WTC11 (cell line): Measurements from ENCODE around the gene RPL23. TPM values are rescaled to one million over a fixed set of nuclear protein-coding genes. Genes with fewer than 3 reads are reported as not detected.

ENCODE experiments used
- ATAC-seq: fragments of 200-7000 bp; cut with Tn5 transposase; 2 replicates; pipeline ENCODE4 v1.10.0; 2021; ENCODE audit warnings: mild to moderate bottlenecking, moderate library complexity
- CTCF ChIA-PET: fragments of 300-600 bp; sonication (Branson Sonifier 250); formaldehyde crosslinking; loops from one replicate; lab custom pipeline; 2021; ENCODE audit warnings: antibody characterized with exemption; lab: Charles Lee
- POLR2A ChIA-PET: fragments of 350-600 bp; sonication (Branson Sonifier 250); formaldehyde crosslinking; loops from one replicate; lab custom pipeline; 2021; ENCODE audit warnings: antibody characterized with exemption; lab: Charles Lee
- DNase-seq: peaks from one replicate; pipeline ENCODE4 v3.0.0; 2021; ENCODE audit warnings: low spot score
- H3K27ac Mint-ChIP-seq: 2 replicates; pipeline ENCODE4 v1.8.0; 2021; ENCODE audit warnings: mixed read lengths
- H3K27me3 Mint-ChIP-seq: 2 replicates; pipeline ENCODE4 v1.8.0; 2021; ENCODE audit warnings: low read depth, mild to moderate bottlenecking, moderate library complexity, mixed read lengths
- H3K36me3 Mint-ChIP-seq: 2 replicates; pipeline ENCODE4 v1.8.0; 2021; ENCODE audit warnings: mixed read lengths
- H3K4me1 Mint-ChIP-seq: 2 replicates; pipeline ENCODE4 v1.8.0; 2022; ENCODE audit warnings: mixed read lengths
- H3K4me3 Mint-ChIP-seq: 2 replicates; pipeline ENCODE4 v1.8.0; 2021; ENCODE audit warnings: mild to moderate bottlenecking, moderate library complexity, mixed read lengths
- H3K9me3 Mint-ChIP-seq: 2 replicates; pipeline ENCODE4 v1.8.0; 2021; ENCODE audit warnings: mixed read lengths
- AR ChIP-seq: fragments of 250-450 bp; sonication (Bioruptor Pico); IDR thresholded peaks from 2 replicates; pipeline ENCODE4 v1.9.0; 2021; ENCODE audit warnings: mild to moderate bottlenecking
- ATF1 ChIP-seq: sonication (generic); formaldehyde crosslinking; IDR thresholded peaks from 2 replicates; pipeline ENCODE4 v1.8.1; 2023; ENCODE audit warnings: mild to moderate bottlenecking, moderate library complexity, missing genetic modification reagents
- ATF2 ChIP-seq: sonication (generic); formaldehyde crosslinking; IDR thresholded peaks from 2 replicates; pipeline ENCODE4 v1.8.1; 2022; ENCODE audit warnings: low read depth, missing genetic modification reagents, borderline replicate concordance
- ESRRA ChIP-seq: sonication (generic); formaldehyde crosslinking; IDR thresholded peaks from 2 replicates; pipeline ENCODE4 v1.8.1; 2022; ENCODE audit warnings: mild to moderate bottlenecking, missing genetic modification reagents, borderline replicate concordance
- ETV6 ChIP-seq: sonication (generic); formaldehyde crosslinking; IDR thresholded peaks from 2 replicates; pipeline ENCODE4 v1.8.1; 2022; ENCODE audit warnings: mild to moderate bottlenecking, missing genetic modification reagents
- FOXJ3 ChIP-seq: sonication (generic); formaldehyde crosslinking; IDR thresholded peaks from 2 replicates; pipeline ENCODE4 v1.9.0; 2021; ENCODE audit warnings: missing genetic modification reagents, mild to moderate bottlenecking, borderline replicate concordance
- FOXP1 ChIP-seq: sonication (generic); formaldehyde crosslinking; IDR thresholded peaks from 2 replicates; pipeline ENCODE4 v1.8.0; 2022; ENCODE audit warnings: missing genetic modification reagents, mild to moderate bottlenecking, moderate library complexity, borderline replicate concordance
- GRHL2 ChIP-seq: fragments of 250-450 bp; sonication (Bioruptor Pico); IDR thresholded peaks from 2 replicates; pipeline ENCODE4 v1.8.0; 2022; ENCODE audit warnings: mild to moderate bottlenecking, moderate library complexity; ENCODE audit not compliant: insufficient replicate concordance, severe bottlenecking
- HMGA2 ChIP-seq: fragments of 250-450 bp; sonication (Bioruptor Pico); IDR thresholded peaks from 2 replicates; pipeline ENCODE4 v1.4.0; 2021; ENCODE audit warnings: mild to moderate bottlenecking, moderate library complexity
- MYBL2 ChIP-seq: sonication (generic); formaldehyde crosslinking; IDR thresholded peaks from 2 replicates; pipeline ENCODE4 v1.8.1; 2023; ENCODE audit warnings: mild to moderate bottlenecking, moderate library complexity, missing genetic modification reagents
- NFATC4 ChIP-seq: fragments of 250-450 bp; sonication (Bioruptor Pico); IDR thresholded peaks from 2 replicates; pipeline ENCODE4 v1.9.0; 2021; ENCODE audit warnings: mild to moderate bottlenecking
- NR1H2 ChIP-seq: sonication (generic); formaldehyde crosslinking; IDR thresholded peaks from 2 replicates; pipeline ENCODE4 v1.9.0; 2021; ENCODE audit warnings: mild to moderate bottlenecking, moderate library complexity, missing genetic modification reagents
- NR2C2 ChIP-seq: sonication (generic); formaldehyde crosslinking; IDR thresholded peaks from 2 replicates; pipeline ENCODE4 v1.8.0; 2022; ENCODE audit warnings: mild to moderate bottlenecking, missing genetic modification reagents
- OVOL2 ChIP-seq: fragments of 250-450 bp; sonication (Bioruptor Pico); IDR thresholded peaks from 2 replicates; pipeline ENCODE4 v1.9.0; 2021; ENCODE audit warnings: mild to moderate bottlenecking, borderline replicate concordance
- SP1 ChIP-seq: sonication (generic); formaldehyde crosslinking; conservative IDR thresholded peaks from 2 replicates; pipeline ENCODE4 v1.8.1; 2022; ENCODE audit warnings: missing genetic modification reagents
- USF1 ChIP-seq: sonication (generic); formaldehyde crosslinking; IDR thresholded peaks from 2 replicates; pipeline ENCODE4 v1.8.0; 2022; ENCODE audit warnings: mild to moderate bottlenecking, missing genetic modification reagents
- total RNA-seq: library from RNA; stranded (reverse); gene quantifications from 3 replicates; pipeline ENCODE4 v1.2.3, GENCODE V29; 2021
- TF ChIP-seq, protein P1 (sequence below): fragments of 250-450 bp; sonication (Bioruptor Pico); IDR thresholded peaks from 2 replicates; pipeline ENCODE4 v1.9.0; 2021; ENCODE audit warnings: mild to moderate bottlenecking, borderline replicate concordance
- TF ChIP-seq, protein P2 (sequence below): fragments of 250-450 bp; sonication (Bioruptor Pico); conservative IDR thresholded peaks from 2 replicates; pipeline ENCODE4 v1.9.0; 2021; ENCODE audit warnings: mild to moderate bottlenecking
- TF ChIP-seq, protein P3 (sequence below): fragments of 250-450 bp; sonication (Bioruptor Pico); IDR thresholded peaks from 2 replicates; pipeline ENCODE4 v1.9.0; 2021; ENCODE audit warnings: moderate library complexity, mild to moderate bottlenecking, inconsistent platforms, borderline replicate concordance

The RPL23 gene
- total RNA-seq, 1 experiment from 2014 or later = 1,832 TPM

DNA sequence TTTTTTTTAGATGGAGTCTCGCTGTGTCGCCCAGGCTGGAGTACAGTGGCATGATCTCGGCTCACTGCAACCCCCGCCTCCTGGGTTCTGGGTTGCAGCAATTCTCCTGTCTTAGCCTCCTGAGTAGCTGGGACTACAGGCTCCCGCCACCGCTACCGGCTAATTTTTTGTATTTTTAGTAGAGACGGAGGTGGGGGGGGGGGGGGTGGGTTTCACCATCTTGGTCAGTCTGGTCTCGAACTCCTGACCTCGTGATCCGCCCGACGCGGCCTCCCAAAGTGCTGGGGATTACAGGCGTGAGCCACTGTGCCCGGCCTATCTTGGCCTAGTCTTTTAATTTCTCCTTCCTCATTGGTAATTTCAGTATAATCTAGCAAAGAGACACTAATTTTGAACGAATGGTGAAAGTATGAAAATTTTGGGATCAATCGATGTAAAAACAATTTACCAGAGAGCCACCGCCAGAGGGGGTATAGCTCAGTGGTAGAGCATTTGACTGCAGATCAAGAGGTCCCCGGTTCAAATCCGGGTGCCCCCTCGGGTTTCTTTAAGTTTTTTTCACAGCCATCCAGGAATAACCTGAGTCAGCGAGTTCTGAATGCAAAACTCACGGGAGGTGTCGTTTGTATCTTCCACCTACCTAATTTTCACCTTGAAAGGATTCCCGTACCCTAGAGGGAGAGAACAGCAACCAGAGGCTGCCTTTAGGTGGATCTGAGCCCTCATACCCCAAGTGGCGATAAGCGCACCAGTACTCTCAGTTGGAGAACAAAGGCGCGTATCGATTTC, 13.9 kb upstream of the RPL23 start:
- peak; percentile 8 for ATAC-seq
- Mint-ChIP-seq H3K4me1 (peaks cover 17% of the 10 kb centered on the region), H3K9me3 (no peaks in the 10 kb centered on the region)
- ChIA-PET CTCF (interaction anchor here (1.0 to 2.3 kb wide), 6 partner anchors 9 to 286 kb away, joined by 3 to 6 read pairs (median 3); partner anchors contain the start of gene FBXO47), POLR2A (interaction anchor here (1.1 to 1.6 kb wide), 4 partner anchors 13 to 308 kb away, joined by 3 to 5 read pairs (median 4); partner anchors contain the start of gene RPL23)
- no peak for TF ChIP-seq FOXP1 (CRISPR knock-in tag)
- TF ChIP-seq FOXJ3 = no peak
- TF ChIP-seq HMGA2 (CRISPR knock-in tag) = no peak
- TF ChIP-seq SP1 (CRISPR knock-in tag) = 0 out of 2 replicates have a peak, but pooled peaks have one; percentile 5
- TF ChIP-seq, protein P1, sequence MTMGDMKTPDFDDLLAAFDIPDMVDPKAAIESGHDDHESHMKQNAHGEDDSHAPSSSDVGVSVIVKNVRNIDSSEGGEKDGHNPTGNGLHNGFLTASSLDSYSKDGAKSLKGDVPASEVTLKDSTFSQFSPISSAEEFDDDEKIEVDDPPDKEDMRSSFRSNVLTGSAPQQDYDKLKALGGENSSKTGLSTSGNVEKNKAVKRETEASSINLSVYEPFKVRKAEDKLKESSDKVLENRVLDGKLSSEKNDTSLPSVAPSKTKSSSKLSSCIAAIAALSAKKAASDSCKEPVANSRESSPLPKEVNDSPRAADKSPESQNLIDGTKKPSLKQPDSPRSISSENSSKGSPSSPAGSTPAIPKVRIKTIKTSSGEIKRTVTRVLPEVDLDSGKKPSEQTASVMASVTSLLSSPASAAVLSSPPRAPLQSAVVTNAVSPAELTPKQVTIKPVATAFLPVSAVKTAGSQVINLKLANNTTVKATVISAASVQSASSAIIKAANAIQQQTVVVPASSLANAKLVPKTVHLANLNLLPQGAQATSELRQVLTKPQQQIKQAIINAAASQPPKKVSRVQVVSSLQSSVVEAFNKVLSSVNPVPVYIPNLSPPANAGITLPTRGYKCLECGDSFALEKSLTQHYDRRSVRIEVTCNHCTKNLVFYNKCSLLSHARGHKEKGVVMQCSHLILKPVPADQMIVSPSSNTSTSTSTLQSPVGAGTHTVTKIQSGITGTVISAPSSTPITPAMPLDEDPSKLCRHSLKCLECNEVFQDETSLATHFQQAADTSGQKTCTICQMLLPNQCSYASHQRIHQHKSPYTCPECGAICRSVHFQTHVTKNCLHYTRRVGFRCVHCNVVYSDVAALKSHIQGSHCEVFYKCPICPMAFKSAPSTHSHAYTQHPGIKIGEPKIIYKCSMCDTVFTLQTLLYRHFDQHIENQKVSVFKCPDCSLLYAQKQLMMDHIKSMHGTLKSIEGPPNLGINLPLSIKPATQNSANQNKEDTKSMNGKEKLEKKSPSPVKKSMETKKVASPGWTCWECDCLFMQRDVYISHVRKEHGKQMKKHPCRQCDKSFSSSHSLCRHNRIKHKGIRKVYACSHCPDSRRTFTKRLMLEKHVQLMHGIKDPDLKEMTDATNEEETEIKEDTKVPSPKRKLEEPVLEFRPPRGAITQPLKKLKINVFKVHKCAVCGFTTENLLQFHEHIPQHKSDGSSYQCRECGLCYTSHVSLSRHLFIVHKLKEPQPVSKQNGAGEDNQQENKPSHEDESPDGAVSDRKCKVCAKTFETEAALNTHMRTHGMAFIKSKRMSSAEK (CRISPR knock-in tag) = no peak
- no peak for TF ChIP-seq OVOL2 (CRISPR knock-in tag)
- TF ChIP-seq AR (CRISPR knock-in tag) = 0 out of 2 replicates have a peak, but pooled peaks have one; percentile 22
- TF ChIP-seq, all 79 proteins: peak for 2
- no peaks in the 10 kb centered on the region for H3K27me3 Mint-ChIP-seq
- H3K4me3 Mint-ChIP-seq = peak overlapping the region; percentile 92
- H3K27ac Mint-ChIP-seq = peak overlapping the region; percentile 88
- DNase-seq = peak; percentile 65
- H3K36me3 Mint-ChIP-seq = no peaks in the 10 kb centered on the region

GRCh38 chr17:38864636-38865398, 11.3 kb upstream of the RPL23 start:
- POLR2A ChIA-PET = interaction anchor here (0.6 kb wide), 1 partner anchor 15 kb away, joined by 3 read pairs; no protein-coding TSS in a partner anchor
- ATAC-seq (peak; percentile 8), DNase-seq (no peak)
- H3K4me3 Mint-ChIP-seq = no peak overlapping the region
- H3K27me3 Mint-ChIP-seq = no peaks in the 10 kb centered on the region
- no peaks in the 10 kb centered on the region for H3K9me3 Mint-ChIP-seq
- CTCF ChIA-PET = interaction anchor here (0.6 to 1.4 kb wide), 5 partner anchors 11 to 310 kb away, joined by 3 to 4 read pairs (median 3); partner anchors contain the start of gene RPL23
- TF ChIP-seq ATF1 (CRISPR knock-in tag) (no peak), USF1 (CRISPR knock-in tag) (no peak), GRHL2 (CRISPR knock-in tag) (no peak), MYBL2 (CRISPR knock-in tag) (no peak), ETV6 (no peak), NR1H2 (CRISPR knock-in tag) (no peak), ESRRA (no peak), NR2C2 (no peak), ATF2 (CRISPR knock-in tag) (no peak), NFATC4 (CRISPR knock-in tag) (no peak)
- TF ChIP-seq, protein P2, sequence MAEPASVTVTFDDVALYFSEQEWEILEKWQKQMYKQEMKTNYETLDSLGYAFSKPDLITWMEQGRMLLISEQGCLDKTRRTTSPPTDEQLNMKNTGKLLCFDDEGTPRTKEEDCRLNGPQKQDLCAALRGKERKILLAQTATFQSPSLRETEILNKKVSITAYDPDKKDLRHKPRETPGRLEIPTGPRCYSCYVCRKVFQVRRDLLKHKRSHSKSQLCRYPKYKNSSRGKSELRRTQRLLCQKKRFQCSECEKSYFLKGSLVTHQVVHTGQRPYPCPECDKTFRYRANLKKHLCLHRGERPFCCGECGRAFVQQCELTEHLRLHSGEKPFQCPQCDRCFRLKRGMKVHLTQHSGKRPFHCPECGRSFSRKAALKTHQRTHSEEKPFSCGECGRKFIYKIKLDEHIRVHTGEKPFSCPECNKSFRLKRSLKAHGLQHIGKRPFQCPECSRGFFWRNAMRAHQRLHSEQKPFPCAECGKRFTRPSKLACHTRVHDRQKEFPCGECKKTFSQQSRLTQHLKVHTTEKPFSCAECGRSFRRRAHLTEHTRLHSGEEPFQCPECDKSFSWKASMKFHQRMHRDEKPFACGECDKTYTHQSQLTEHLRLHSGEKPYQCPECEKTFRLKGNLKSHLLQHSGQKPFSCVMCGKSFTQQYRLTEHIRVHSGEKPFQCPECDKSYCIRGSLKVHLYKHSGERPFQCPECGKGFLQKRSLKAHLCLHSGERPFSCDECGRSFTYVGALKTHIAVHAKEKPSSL (CRISPR knock-in tag) = no peak
- TF ChIP-seq, protein P3, sequence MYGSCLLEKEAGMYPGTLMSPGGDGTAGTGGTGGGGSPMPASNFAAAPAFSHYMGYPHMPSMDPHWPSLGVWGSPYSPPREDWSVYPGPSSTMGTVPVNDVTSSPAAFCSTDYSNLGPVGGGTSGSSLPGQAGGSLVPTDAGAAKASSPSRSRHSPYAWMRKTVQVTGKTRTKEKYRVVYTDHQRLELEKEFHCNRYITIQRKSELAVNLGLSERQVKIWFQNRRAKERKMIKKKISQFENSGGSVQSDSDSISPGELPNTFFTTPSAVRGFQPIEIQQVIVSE (CRISPR knock-in tag) = no peak
- no peaks in the 10 kb centered on the region for H3K36me3 Mint-ChIP-seq
- H3K4me1 Mint-ChIP-seq = 0 out of 2 replicates have a peak, but pooled peaks cover 3% of the 10 kb centered on the region
- H3K27ac Mint-ChIP-seq = 0 out of 2 replicates have a peak overlapping the region, but pooled peaks have one; percentile 37
